ENCODE results near the gene CTNNA3. TPM values are rescaled to one million over a fixed set of nuclear protein-coding genes. Genes with fewer than 3 reads are reported as not detected.
"Not testable (repeated sequence)": the region's sequence is repeated elsewhere in the genome, so short reads cannot be mapped to it uniquely, and the experiment has no call there.

The CTNNA3 gene
- total and polyA plus RNA-seq, 4 experiments from 2014 or later: not detected

- Histone ChIP-seq H3K9me3 (ENCODE audit: control insufficient read depth in 1 of 2, low read length in 2 of 2) (no peaks in the 10 kb centered on the region), H3K4me3 (ENCODE audit: low read length in 2 of 2) (no peak overlapping the region), H3K4me1 (ENCODE audit: insufficient read depth, low read length) (no peaks in the 10 kb centered on the region), H3K27me3 (ENCODE audit: insufficient read depth, low read length) (no peaks in the 10 kb centered on the region), H3K36me3 (ENCODE audit: insufficient read depth, low read length) (no peaks in the 10 kb centered on the region), H3K27ac (ENCODE audit: low read depth, low read length) (no peak overlapping the region)
- peaks cover 6 to 32% (median 23%) of the 10 kb centered on the region in 8 donors for H3K9me3 Mint-ChIP-seq
- CTCF ChIA-PET (ENCODE audit: partially characterized antibody): no interaction called here
- POLR2A ChIA-PET (ENCODE audit: partially characterized antibody): no interaction called here
- intact Hi-C loops (cut with micrococcal nuclease): no loop called here
- no peak overlapping the region for H3K4me3 Mint-ChIP-seq
- H3K27me3 Mint-ChIP-seq: peaks cover 2 to 12% of the 10 kb centered on the region in 2 donors
- H3K27ac Mint-ChIP-seq: no peak overlapping the region
- DNase-seq: no peak
- H3K4me1 Mint-ChIP-seq: no peaks in the 10 kb centered on the region
- peaks cover 2 to 7% of the 10 kb centered on the region in 2 donors for H3K36me3 Mint-ChIP-seq
Measured at GRCh38 chr10:67596641-67597040, 99.4 kb downstream of the CTNNA3 start.

- Mint-ChIP-seq H3K9me3 (peaks cover 7 to 75% (median 60%) of the 10 kb centered on the region in 8 donors), H3K4me1 (no peaks in the 10 kb centered on the region), H3K27ac (no peak overlapping the region), H3K36me3 (peaks cover 6 to 20% of the 10 kb centered on the region in 2 donors), H3K27me3 (peaks cover 1 to 6% of the 10 kb centered on the region in 2 donors), H3K4me3 (no peak overlapping the region)
- no peak for DNase-seq
- Histone ChIP-seq H3K27ac (ENCODE audit: low read depth, low read length) (no peak overlapping the region), H3K4me1 (ENCODE audit: insufficient read depth, low read length) (no peaks in the 10 kb centered on the region), H3K36me3 (ENCODE audit: insufficient read depth, low read length) (no peaks in the 10 kb centered on the region), H3K9me3 (ENCODE audit: control insufficient read depth in 1 of 2, low read length in 2 of 2) (peaks cover 0 to 3% of the 10 kb centered on the region in 2 donors), H3K27me3 (ENCODE audit: insufficient read depth, low read length) (no peaks in the 10 kb centered on the region), H3K4me3 (ENCODE audit: low read length in 2 of 2) (no peak overlapping the region)
- ChIA-PET CTCF (ENCODE audit: partially characterized antibody) (no interaction called here), POLR2A (ENCODE audit: partially characterized antibody) (no interaction called here)
- intact Hi-C loops (cut with micrococcal nuclease): no loop called here
Measured at GRCh38 chr10:67587771-67588170, 108.2 kb downstream of the CTNNA3 start.

GRCh38 chr10:67575532-67575931, 120.5 kb downstream of the CTNNA3 start:
- Histone ChIP-seq H3K27me3 (ENCODE audit: insufficient read depth, low read length) (no peaks in the 10 kb centered on the region), H3K4me1 (ENCODE audit: insufficient read depth, low read length) (no peaks in the 10 kb centered on the region), H3K27ac (ENCODE audit: low read depth, low read length) (no peak overlapping the region), H3K9me3 (ENCODE audit: control insufficient read depth in 1 of 2, low read length in 2 of 2) (no peaks in the 10 kb centered on the region), H3K4me3 (ENCODE audit: low read length in 2 of 2) (no peak overlapping the region), H3K36me3 (ENCODE audit: insufficient read depth, low read length) (no peaks in the 10 kb centered on the region)
- Mint-ChIP-seq H3K4me1 (no peaks in the 10 kb centered on the region), H3K27ac (peak overlapping the region in 1 of 7 donors; percentile 14), H3K36me3 (no peaks in the 10 kb centered on the region), H3K4me3 (no peak overlapping the region), H3K27me3 (no peaks in the 10 kb centered on the region), H3K9me3 (peaks cover 0 to 7% (median under 1%) of the 10 kb centered on the region in 8 donors)
- ChIA-PET POLR2A (ENCODE audit: partially characterized antibody) (no interaction called here), CTCF (ENCODE audit: partially characterized antibody) (interaction anchor here (0.6 kb wide), 1 partner anchor 56 kb away, joined by 3 read pairs; no protein-coding TSS in a partner anchor)
- intact Hi-C loops (cut with micrococcal nuclease): no loop called here
- no peak for DNase-seq

GRCh38 chr10:67573484-67573883, 122.5 kb downstream of the CTNNA3 start:
- H3K27ac ChIP-seq (ENCODE audit: low read depth, low read length): no peak overlapping the region
- H3K9me3 Mint-ChIP-seq: peaks cover 0 to 3% (median 0%) of the 10 kb centered on the region in 8 donors
- no peak overlapping the region for H3K4me3 Mint-ChIP-seq
- H3K27me3 Mint-ChIP-seq: no peaks in the 10 kb centered on the region
- H3K4me1 ChIP-seq (ENCODE audit: insufficient read depth, low read length): no peaks in the 10 kb centered on the region
- no peak overlapping the region for H3K27ac Mint-ChIP-seq
- H3K4me1 Mint-ChIP-seq: no peaks in the 10 kb centered on the region
- H3K36me3 Mint-ChIP-seq: no peaks in the 10 kb centered on the region
- H3K27me3 ChIP-seq (ENCODE audit: insufficient read depth, low read length): no peaks in the 10 kb centered on the region
- DNase-seq: no peak
- CTCF ChIA-PET (ENCODE audit: partially characterized antibody): no interaction called here
- POLR2A ChIA-PET (ENCODE audit: partially characterized antibody): no interaction called here
- no peaks in the 10 kb centered on the region for H3K9me3 ChIP-seq (ENCODE audit: control insufficient read depth in 1 of 2, low read length in 2 of 2)
- H3K36me3 ChIP-seq (ENCODE audit: insufficient read depth, low read length): no peaks in the 10 kb centered on the region
- H3K4me3 ChIP-seq (ENCODE audit: low read length in 2 of 2): no peak overlapping the region
- intact Hi-C loops (cut with micrococcal nuclease): no loop called here

- intact Hi-C loops (cut with micrococcal nuclease): no loop called here
- Histone ChIP-seq H3K27me3 (ENCODE audit: insufficient read depth, low read length) (no peaks in the 10 kb centered on the region), H3K9me3 (ENCODE audit: control insufficient read depth in 1 of 2, low read length in 2 of 2) (no peaks in the 10 kb centered on the region), H3K27ac (ENCODE audit: low read depth, low read length) (no peak overlapping the region), H3K36me3 (ENCODE audit: insufficient read depth, low read length) (no peaks in the 10 kb centered on the region), H3K4me1 (ENCODE audit: insufficient read depth, low read length) (no peaks in the 10 kb centered on the region), H3K4me3 (ENCODE audit: low read length in 2 of 2) (no peak overlapping the region)
- Mint-ChIP-seq H3K36me3 (no peaks in the 10 kb centered on the region), H3K27me3 (no peaks in the 10 kb centered on the region), H3K4me1 (no peaks in the 10 kb centered on the region), H3K9me3 (no peaks in the 10 kb centered on the region), H3K4me3 (no peak overlapping the region), H3K27ac (peak overlapping the region in 2 of 7 donors; percentile 30 to 85)
- CTCF ChIA-PET (ENCODE audit: partially characterized antibody): no interaction called here
- DNase-seq: no peak
- POLR2A ChIA-PET (ENCODE audit: partially characterized antibody): no interaction called here
Measured at GRCh38 chr10:67571503-67571902, 124.5 kb downstream of the CTNNA3 start.

GRCh38 chr10:67558311-67558710, 137.7 kb downstream of the CTNNA3 start:
- H3K9me3 ChIP-seq (ENCODE audit: control insufficient read depth in 1 of 2, low read length in 2 of 2); H3K4me1 ChIP-seq (ENCODE audit: insufficient read depth, low read length); DNase-seq; H3K27ac ChIP-seq (ENCODE audit: low read depth, low read length); H3K4me3 ChIP-seq (ENCODE audit: low read length in 2 of 2); POLR2A ChIA-PET (ENCODE audit: partially characterized antibody); intact Hi-C loops (cut with micrococcal nuclease); H3K27me3 ChIP-seq (ENCODE audit: insufficient read depth, low read length); H3K36me3 Mint-ChIP-seq; H3K4me1 Mint-ChIP-seq; CTCF ChIA-PET (ENCODE audit: partially characterized antibody); H3K4me3 Mint-ChIP-seq; H3K36me3 ChIP-seq (ENCODE audit: insufficient read depth, low read length): not testable (repeated sequence)
- H3K27ac Mint-ChIP-seq: peak overlapping the region in 1 of 7 donors; percentile 56
- H3K27me3 Mint-ChIP-seq: peaks cover 2 to 12% of the 10 kb centered on the region in 2 donors
- H3K9me3 Mint-ChIP-seq: peaks cover 0 to 12% (median 8%) of the 10 kb centered on the region in 8 donors

GRCh38 chr10:67553254-67553653, 142.7 kb downstream of the CTNNA3 start:
- H3K4me3 ChIP-seq (ENCODE audit: low read length in 2 of 2): no peak overlapping the region
- H3K4me1 ChIP-seq (ENCODE audit: insufficient read depth, low read length): no peaks in the 10 kb centered on the region
- H3K9me3 ChIP-seq (ENCODE audit: control insufficient read depth in 1 of 2, low read length in 2 of 2): no peaks in the 10 kb centered on the region
- Mint-ChIP-seq H3K27me3 (peaks cover 0 to 8% of the 10 kb centered on the region in 2 donors), H3K9me3 (peaks cover 0 to 9% (median 5%) of the 10 kb centered on the region in 8 donors), H3K36me3 (peaks cover 0 to 4% of the 10 kb centered on the region in 2 donors), H3K27ac (no peak overlapping the region), H3K4me1 (peaks cover 0 to 2% (median 0%) of the 10 kb centered on the region in 4 donors), H3K4me3 (no peak overlapping the region)
- DNase-seq: no peak
- ChIA-PET CTCF (ENCODE audit: partially characterized antibody) (no interaction called here), POLR2A (ENCODE audit: partially characterized antibody) (no interaction called here)
- intact Hi-C loops (cut with micrococcal nuclease): no loop called here
- no peaks in the 10 kb centered on the region for H3K27me3 ChIP-seq (ENCODE audit: insufficient read depth, low read length)
- H3K36me3 ChIP-seq (ENCODE audit: insufficient read depth, low read length): no peaks in the 10 kb centered on the region
- no peak overlapping the region for H3K27ac ChIP-seq (ENCODE audit: low read depth, low read length)
